ENCODE results near the gene AGPS.

DNA sequence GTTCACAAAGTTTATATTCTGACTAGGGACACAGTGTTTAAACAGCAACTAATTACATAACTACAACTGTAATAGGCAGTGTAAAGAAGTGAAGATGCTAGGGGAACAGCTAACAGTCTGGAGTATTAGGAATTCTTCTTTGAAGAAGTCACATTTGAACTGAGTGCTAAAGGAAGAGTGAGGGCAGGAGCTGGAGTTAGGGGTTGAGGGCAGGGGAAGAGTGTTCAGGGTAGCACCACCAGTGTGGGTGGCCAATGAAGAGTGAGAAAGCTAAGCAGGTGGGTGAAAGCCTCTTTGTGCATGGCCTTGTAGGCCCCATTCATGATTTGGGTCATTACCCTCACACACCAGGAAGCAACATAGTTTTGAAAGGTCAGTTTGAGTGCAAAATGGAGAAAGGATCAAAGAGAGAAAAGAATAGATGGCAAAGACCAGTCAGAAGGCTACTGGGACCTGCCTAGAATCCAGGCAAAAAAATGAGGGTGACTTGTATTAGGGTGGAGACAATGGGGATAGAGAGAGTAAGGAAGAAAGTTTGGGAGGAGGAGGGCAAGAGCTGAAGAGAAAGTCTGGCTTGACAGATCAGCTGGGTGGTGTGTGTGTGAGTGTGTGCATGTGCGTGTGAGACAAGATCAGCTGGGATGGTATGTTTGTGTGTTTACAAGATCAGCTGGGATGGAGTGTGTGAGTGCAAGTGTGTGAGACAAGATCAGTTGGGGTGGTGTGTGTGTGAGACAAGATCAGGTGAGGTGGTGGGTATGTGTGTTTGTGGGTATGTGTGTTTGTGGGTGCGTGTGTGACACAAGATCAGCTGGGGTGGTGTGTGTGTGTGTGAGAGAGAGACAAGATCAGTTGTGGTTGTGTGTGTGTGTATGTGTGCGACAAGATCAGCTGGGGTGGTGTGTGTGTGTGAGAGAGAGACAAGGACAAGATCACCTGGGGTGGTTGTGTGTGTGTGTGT lies 43.6 kb upstream of the AGPS start:
- no peak for TF ChIP-seq POLR2AphosphoS5 (IDR thresholded peaks at IDR 0.05; ENCODE audit: borderline replicate concordance, low read depth, low read length)
- no peak for TF ChIP-seq EZH2 (IDR thresholded peaks at IDR 0.05)
- no peak for TF ChIP-seq FOXP2 (optimal IDR thresholded peaks at IDR 0.05; ENCODE audit: control extremely low read depth, extremely low read length, insufficient read depth)
